H1 (cell line): ENCODE results near the gene TSC22D1. TPM values are rescaled to one million over a fixed set of nuclear protein-coding genes. Genes with fewer than 3 reads are reported as not detected.
A peak's percentile ranks its signal among the peaks of the same experiment; 100 is the strongest.

ENCODE experiments used
- CTCF ChIA-PET: fragments of 300-600 bp; sonication (Branson Sonifier 250); formaldehyde crosslinking; loops from one replicate; lab custom pipeline; 2021; ENCODE audit not compliant: partially characterized antibody; lab: Charles Lee
- POLR2A ChIA-PET: fragments of 300-600 bp; sonication (Branson Sonifier 250); formaldehyde crosslinking; loops from one replicate; lab custom pipeline; 2021; ENCODE audit warnings: inconsistent platforms; ENCODE audit not compliant: partially characterized antibody; lab: Charles Lee
- DNase-seq, 2 experiments: peaks; one replicate each; pipeline versions ENCODE4 v3.0.0 to v3.0.0-alpha.2; 2010 to 2022; ENCODE audit warnings: low spot score in 2 of 2, low read depth in 1 of 2, mixed read lengths in 1 of 2
- FAIRE-seq: peaks from 2 replicates; lab custom pipeline; 2011; peaks lifted over from hg19 to GRCh38; lab: Jason Lieb, UNC
- H2AFZ ChIP-seq: 2 replicates; pipeline ENCODE4 v1.8.1; 2012; ENCODE audit warnings: low read length, inconsistent platforms
- H2AK5ac ChIP-seq: 2 replicates; pipeline ENCODE4 v1.6.1; 2013; ENCODE audit warnings: low read depth, low read length
- H2BK120ac ChIP-seq: replicated peaks from 2 replicates; pipeline ENCODE3; 2013; ENCODE audit warnings: low read depth, low read length, inconsistent platforms
- H2BK12ac ChIP-seq: 2 replicates; pipeline ENCODE4 v1.6.1; 2013; ENCODE audit warnings: low read depth, low read length
- H2BK15ac ChIP-seq: 2 replicates; pipeline ENCODE4 v1.6.1; 2013; ENCODE audit warnings: low read length
- H2BK20ac ChIP-seq: 2 replicates; pipeline ENCODE4 v1.6.1; 2013; ENCODE audit warnings: low read length
- H2BK5ac ChIP-seq: 2 replicates; pipeline ENCODE4 v1.6.1; 2013; ENCODE audit warnings: low read depth, low read length
- H3K14ac ChIP-seq: 2 replicates; pipeline ENCODE4 v1.6.1; 2013; ENCODE audit warnings: inconsistent platforms; ENCODE audit not compliant: insufficient read length
- H3K18ac ChIP-seq: 2 replicates; pipeline ENCODE4 v1.6.1; 2013; ENCODE audit warnings: low read length; ENCODE audit errors: extremely low read depth
- H3K23ac ChIP-seq: 2 replicates; pipeline ENCODE4 v1.6.1; 2013; ENCODE audit warnings: inconsistent platforms; ENCODE audit not compliant: insufficient read length
- H3K23me2 ChIP-seq: 2 replicates; pipeline ENCODE4 v1.6.1; 2013; ENCODE audit warnings: low read depth, low read length
- H3K27ac ChIP-seq: 2 replicates; pipeline ENCODE4 v1.6.1; 2011; ENCODE audit warnings: low read depth, low read length, inconsistent platforms
- H3K27me3 ChIP-seq, 4 experiments: replicated peaks in 1 of 4; 1 replicate in 1 of 4; 2 replicates in 3 of 4; pipeline versions ENCODE4 v1.6.1 to v1.8.1; 2011 to 2013; ENCODE audit warnings: low read length in 3 of 4, mild to moderate bottlenecking in 3 of 4, inconsistent platforms in 2 of 4, mixed read lengths in 2 of 4, moderate library complexity in 1 of 4; ENCODE audit not compliant: control insufficient read depth in 3 of 4, insufficient read depth in 3 of 4; ENCODE audit errors: extremely low read depth in 1 of 4
- H3K36me3 ChIP-seq, 4 experiments: 2 replicates each; pipeline versions ENCODE4 v1.6.1 to v1.8.1; 2011 to 2013; ENCODE audit warnings: mild to moderate bottlenecking in 4 of 4, low read length in 3 of 4, moderate library complexity in 2 of 4, control low read depth in 1 of 4, inconsistent platforms in 1 of 4; ENCODE audit not compliant: insufficient read depth in 4 of 4, control insufficient read depth in 2 of 4
- H3K4ac ChIP-seq: replicated peaks from 2 replicates; pipeline ENCODE3; 2013; ENCODE audit warnings: low read length, low read depth, mixed read lengths, inconsistent platforms; ENCODE audit not compliant: insufficient read length
- H3K4me1 ChIP-seq, 4 experiments: replicated peaks in 1 of 4; 1 replicate in 1 of 4; 2 replicates in 3 of 4; pipeline versions ENCODE4 v1.6.1 to v1.8.1; 2011 to 2013; ENCODE audit warnings: low read length in 3 of 4, inconsistent platforms in 2 of 4, mixed read lengths in 1 of 4; ENCODE audit not compliant: insufficient read depth in 4 of 4, control insufficient read depth in 3 of 4
- H3K4me2 ChIP-seq, 2 experiments: 2 replicates each; pipeline versions ENCODE4 v1.6.1 to v1.8.1; 2011 to 2013; ENCODE audit warnings: low read depth in 2 of 2, low read length in 2 of 2, control low read depth in 1 of 2, inconsistent platforms in 1 of 2, mild to moderate bottlenecking in 1 of 2; ENCODE audit not compliant: insufficient read depth in 1 of 2
- H3K4me3 ChIP-seq, 4 experiments: fragments of 200-600, 300-600 bp in 1 of 4; sonication (generic), shearing (Covaris generic), sonication (Bioruptor Twin) in 1 of 4; 2 replicates each; pipeline versions ENCODE4 v1.5.1 to v1.8.1; 2011 to 2016; ENCODE audit warnings: low read length in 4 of 4, low read depth in 3 of 4, control low read depth in 2 of 4, inconsistent platforms in 2 of 4, mild to moderate bottlenecking in 2 of 4, mixed read lengths in 1 of 4, moderate library complexity in 1 of 4; ENCODE audit not compliant: insufficient read depth in 2 of 4; ENCODE audit errors: extremely low read depth in 1 of 4
- H3K56ac ChIP-seq: replicated peaks from 2 replicates; pipeline ENCODE3; 2013; ENCODE audit warnings: low read depth, mild to moderate bottlenecking, mixed read lengths, low read length, inconsistent platforms; ENCODE audit not compliant: insufficient read length
- H3K79me1 ChIP-seq: 2 replicates; pipeline ENCODE4 v1.6.1; 2013; ENCODE audit warnings: low read depth, low read length, control low read depth
- H3K79me2 ChIP-seq, 2 experiments: 2 replicates each; pipeline versions ENCODE4 v1.6.1 to v1.8.1; 2012 to 2013; ENCODE audit warnings: low read length in 2 of 2, mild to moderate bottlenecking in 2 of 2, inconsistent platforms in 1 of 2; ENCODE audit not compliant: insufficient read depth in 2 of 2, control insufficient read depth in 1 of 2
- H3K9ac ChIP-seq, 4 experiments: replicated peaks in 1 of 4; 1 replicate in 1 of 4; 2 replicates in 3 of 4; pipeline versions ENCODE4 v1.6.1 to v1.8.1; 2011 to 2013; ENCODE audit warnings: low read depth in 3 of 4, low read length in 3 of 4, control low read depth in 2 of 4, mild to moderate bottlenecking in 2 of 4, moderate library complexity in 2 of 4, inconsistent platforms in 1 of 4; ENCODE audit errors: extremely low read depth in 1 of 4
- H3K9me3 ChIP-seq, 2 experiments: 2 replicates each; pipeline versions ENCODE4 v1.6.1 to v1.8.1; 2012 to 2013; ENCODE audit warnings: mild to moderate bottlenecking in 2 of 2, moderate library complexity in 2 of 2, control low read depth in 1 of 2, inconsistent platforms in 1 of 2, low read depth in 1 of 2, low read length in 1 of 2, mixed read lengths in 1 of 2; ENCODE audit not compliant: insufficient read depth in 2 of 2
- H4K20me1 ChIP-seq, 2 experiments: replicated peaks in 1 of 2; 2 replicates each; pipeline versions ENCODE3 to v1.8.1; 2011 to 2013; ENCODE audit warnings: inconsistent platforms in 2 of 2, low read length in 2 of 2, mild to moderate bottlenecking in 1 of 2; ENCODE audit not compliant: insufficient read depth in 2 of 2, control insufficient read depth in 1 of 2
- H4K5ac ChIP-seq: 2 replicates; pipeline ENCODE4 v1.6.1; 2013; ENCODE audit warnings: low read length, low read depth, mixed read lengths, inconsistent platforms; ENCODE audit not compliant: insufficient read length
- H4K8ac ChIP-seq: 2 replicates; pipeline ENCODE4 v1.8.0; 2013; ENCODE audit warnings: mild to moderate bottlenecking, moderate library complexity, low read length, inconsistent platforms; ENCODE audit not compliant: insufficient read depth; ENCODE audit errors: extremely low read depth
- H4K91ac ChIP-seq: replicated peaks from 2 replicates; pipeline ENCODE3; 2013; ENCODE audit warnings: low read length, mixed read lengths, inconsistent platforms; ENCODE audit not compliant: insufficient read length
- ATF2 ChIP-seq: IDR thresholded peaks from 2 replicates; pipeline ENCODE4 v1.6.1; 2012; ENCODE audit warnings: low read length, inconsistent platforms
- ATF3 ChIP-seq: IDR thresholded peaks from 2 replicates; pipeline ENCODE4 v1.6.1; 2011; ENCODE audit warnings: low read depth, mild to moderate bottlenecking, low read length; ENCODE audit not compliant: insufficient read depth
- CBX5 ChIP-seq: fragments of 300-800, 300-1000 bp; sonication (generic); IDR thresholded peaks from 2 replicates; pipeline ENCODE4 v1.7.1; 2016; ENCODE audit warnings: antibody characterized with exemption, low read length, low read depth
- CTBP2 ChIP-seq: IDR thresholded peaks from 2 replicates; pipeline ENCODE4 v1.7.0; 2011; ENCODE audit warnings: borderline replicate concordance, mild to moderate bottlenecking, moderate library complexity, mixed read lengths, low read length; ENCODE audit not compliant: insufficient read depth, insufficient read length
- EP300 ChIP-seq, 2 experiments: IDR thresholded peaks; 1 replicate in 1 of 2; 2 replicates in 1 of 2; pipeline ENCODE4 v1.6.1; 2011 to 2012; ENCODE audit warnings: low read depth in 2 of 2, low read length in 2 of 2, mild to moderate bottlenecking in 2 of 2, borderline replicate concordance in 1 of 2, inconsistent platforms in 1 of 2, moderate library complexity in 1 of 2
- POLR2A ChIP-seq, 2 experiments: IDR thresholded peaks; 1 replicate in 1 of 2; 2 replicates in 1 of 2; pipeline ENCODE4 v1.6.1; 2011; ENCODE audit warnings: low read depth in 2 of 2, low read length in 2 of 2, mild to moderate bottlenecking in 2 of 2; ENCODE audit errors: control extremely low read depth in 1 of 2
- RNF2 ChIP-seq: fragments of 200-900, 300-1000 bp; sonication (generic); IDR thresholded peaks from 2 replicates; pipeline ENCODE4 v1.7.1; 2016; ENCODE audit warnings: borderline replicate concordance, low read depth, mild to moderate bottlenecking, antibody characterized with exemption, low read length; ENCODE audit not compliant: poor library complexity, severe bottlenecking; ENCODE audit errors: missing control alignments
- TAF1 ChIP-seq: IDR thresholded peaks from 2 replicates; pipeline ENCODE4 v1.6.1; 2011; ENCODE audit warnings: mild to moderate bottlenecking, low read depth, low read length
- WGBS, 2 experiments: shearing (Covaris generic) in 1 of 2; methylation state at CpG; one replicate each; pipeline versions ENCODE4 v1.1.6 to v1.1.7; 2013 to 2015; ENCODE audit warnings: low lambda C conversion rate in 2 of 2, mixed read lengths in 2 of 2, inconsistent platforms in 1 of 2, low coverage in 1 of 2, missing lambda C conversion rate in 1 of 2; ENCODE audit not compliant: insufficient replicate concordance in 2 of 2, insufficient coverage in 1 of 2, insufficient read length in 1 of 2; ENCODE audit errors: extremely low coverage in 1 of 2, missing lambda C conversion rate in 1 of 2; 5-methylcytosine and 5-hydroxymethylcytosine counted together
- polyA plus RNA-seq, 7 experiments: library from polyadenylated mRNA; depleted of rRNA in 3 of 7; stranded (reverse) in 5 of 7; unstranded in 2 of 7; fragments of >200 nt in 5 of 7; fragments of 200-250 nt in 2 of 7; gene quantifications; 1 replicate in 5 of 7; 2 replicates in 1 of 7; 4 replicates in 1 of 7; pipeline versions ENCODE4 v1.2.1 to v1.2.3, GENCODE V29; 2011 to 2013; ENCODE audit warnings: missing spikeins in 2 of 7, mixed read lengths in 2 of 7
- total RNA-seq: library from RNA; stranded (reverse); fragmentation: NEBNext Ultra II Directional; extraction: Animal tissue kit (Norgen Biotek cat#: 25700); gene quantifications from 2 replicates; pipeline ENCODE4 v1.2.1, GENCODE V29; 2021

Gene TSC22D1
- total and polyA plus RNA-seq, 2 of the 8 experiments (the other 6 are each of a cell fraction or from before 2014, with no cell fraction given), result 52.6 to 80.9 TPM

DNA sequence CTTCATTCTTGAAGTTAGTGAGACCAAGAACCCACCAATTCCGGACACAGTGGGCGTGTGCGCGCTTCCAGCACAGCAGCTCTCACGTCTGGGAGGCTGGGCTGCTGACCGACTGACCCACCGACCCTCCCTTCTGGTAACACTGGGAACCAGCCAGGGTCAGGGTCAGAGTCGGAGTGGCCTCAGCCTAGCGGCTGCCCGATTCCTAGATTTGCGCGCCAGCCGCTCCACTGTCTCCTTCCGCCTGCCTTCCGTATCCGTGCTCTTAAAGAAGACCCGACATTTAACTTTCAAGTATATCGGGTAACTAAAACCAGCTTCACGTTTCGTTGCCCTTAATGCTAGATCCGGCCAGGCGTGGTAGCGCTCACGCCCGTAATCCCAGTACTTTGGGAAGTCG is 161.4 kb downstream of the TSC22D1 start:
- Histone ChIP-seq H3K4me1 (peaks cover 3 to 16% (median 11%) of the 10 kb centered on the region in 4 experiments), H3K23ac (no peak overlapping the region), H2BK15ac (no peak overlapping the region), H2BK20ac (no peak overlapping the region), H3K4me3 (no peak overlapping the region), H3K79me1 (no peaks in the 10 kb centered on the region), H3K79me2 (no peaks in the 10 kb centered on the region), H3K36me3 (no peaks in the 10 kb centered on the region), H3K14ac (no peak overlapping the region), H3K9ac (no peak overlapping the region), H2BK12ac (0 out of 2 replicates have a peak overlapping the region, but pooled peaks have one; percentile 30), H3K9me3 (no peaks in the 10 kb centered on the region; a peak in 1 of 4 replicates), H3K4me2 (no peak overlapping the region), H2BK5ac (no peak overlapping the region), H4K91ac (no peak overlapping the region), H4K8ac (no peak overlapping the region), H3K27ac (no peak overlapping the region), H2BK120ac (no peak overlapping the region), H3K18ac (no peak overlapping the region), H3K56ac (no peak overlapping the region), H2AFZ (no peak overlapping the region), H4K5ac (no peak overlapping the region), H2AK5ac (no peak overlapping the region), H3K27me3 (no peaks in the 10 kb centered on the region), H3K23me2 (no peaks in the 10 kb centered on the region), H4K20me1 (no peaks in the 10 kb centered on the region), H3K4ac (no peak overlapping the region)
- ChIA-PET POLR2A (interaction anchor here (1.2 to 5.9 kb wide), 4 partner anchors 9 to 21 kb away, joined by 3 to 74 read pairs (median 18); no protein-coding TSS in a partner anchor), CTCF (interaction anchor here (0.6 to 1.8 kb wide), 9 partner anchors 9 to 507 kb away, joined by 3 to 5 read pairs (median 3); no protein-coding TSS in a partner anchor)
- DNase-seq (no peak), FAIRE-seq (no peak)
- WGBS, 2 experiments, result 96% methylated on average over 26 of the region's 26 CpGs; no CpG with 5 or more reads in 1 of the 2 experiments
- TF ChIP-seq POLR2A (IDR thresholded peaks at IDR 0.05; ENCODE audit: control extremely low read depth in 1 of 2, low read depth in 2 of 2, low read length in 2 of 2), result no peak
- TF ChIP-seq CBX5, result no peak
- TF ChIP-seq TAF1, result no peak
- TF ChIP-seq RNF2, result no peak
- TF ChIP-seq CTBP2, result no peak
- TF ChIP-seq ATF2, result no peak
- no peak for TF ChIP-seq EP300 (IDR thresholded peaks at IDR 0.05; ENCODE audit: borderline replicate concordance in 1 of 2, low read depth in 2 of 2, low read length in 2 of 2)
- no peak for TF ChIP-seq ATF3
